SIG-M5 treated with dmso at 0.1 percent for 504 hours (cell line): ENCODE data around the gene B3GALT4.

Experiments
- DNase-seq: peaks from one replicate; lab custom pipeline; 2025; ENCODE audit not compliant: unreplicated experiment; lab: John Stamatoyannopoulos, UW

B3GALT4 gene

DNA sequence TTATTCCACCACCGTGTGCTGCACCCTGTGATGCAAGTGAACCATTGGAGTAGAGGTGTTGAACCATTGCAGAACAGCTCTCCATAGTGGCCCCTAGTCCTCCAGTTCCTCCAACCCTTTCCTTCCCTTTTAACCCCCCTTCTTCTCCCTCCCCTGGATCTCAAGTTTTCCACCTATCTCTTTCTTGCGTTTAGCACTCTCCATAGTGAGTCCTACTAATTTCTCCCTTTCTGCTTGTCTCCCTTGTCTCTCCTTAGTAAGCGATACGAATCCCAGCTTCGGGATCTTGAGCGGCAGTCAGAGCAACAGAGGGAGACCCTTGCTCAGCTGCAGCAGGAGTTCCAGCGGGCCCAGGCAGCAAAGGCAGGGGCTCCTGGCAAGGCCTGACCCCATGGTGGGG, 13.5 kb downstream of the B3GALT4 start:
- DNase-seq, result no peak

DNA sequence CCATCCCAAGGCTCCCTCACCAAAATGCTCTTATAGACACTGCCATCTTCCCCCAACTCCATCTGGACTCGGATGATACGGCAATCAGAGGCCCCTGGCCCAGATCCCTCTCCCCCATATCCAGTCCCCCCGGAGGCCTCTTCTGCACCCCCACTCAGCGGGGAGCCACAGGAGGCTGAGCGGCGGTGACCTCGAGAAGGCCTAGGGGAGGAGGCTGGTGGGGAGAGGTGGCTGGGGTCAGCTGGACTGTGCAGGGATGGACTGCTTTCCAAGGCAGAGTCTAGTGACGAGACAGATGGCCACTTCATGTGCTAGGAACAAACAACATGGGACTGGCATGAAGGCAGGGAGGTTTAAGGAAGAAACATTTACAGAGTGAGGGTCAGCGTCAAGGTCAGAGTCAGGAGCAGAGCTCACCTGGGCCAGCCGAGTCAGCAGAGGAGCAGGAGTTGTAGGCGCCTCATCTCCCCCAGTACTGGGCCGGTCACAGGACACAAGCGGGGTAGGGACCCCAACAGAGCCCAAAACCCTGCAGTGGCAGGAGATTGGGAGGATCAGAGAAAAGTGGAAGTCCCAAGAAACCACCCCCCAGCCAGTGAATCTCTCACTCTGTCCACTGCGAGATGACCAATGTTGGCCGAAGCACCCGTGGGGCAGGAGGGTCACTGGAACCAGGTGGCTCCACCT, 16.2 kb downstream of the B3GALT4 start:
- no peak for DNase-seq

DNA sequence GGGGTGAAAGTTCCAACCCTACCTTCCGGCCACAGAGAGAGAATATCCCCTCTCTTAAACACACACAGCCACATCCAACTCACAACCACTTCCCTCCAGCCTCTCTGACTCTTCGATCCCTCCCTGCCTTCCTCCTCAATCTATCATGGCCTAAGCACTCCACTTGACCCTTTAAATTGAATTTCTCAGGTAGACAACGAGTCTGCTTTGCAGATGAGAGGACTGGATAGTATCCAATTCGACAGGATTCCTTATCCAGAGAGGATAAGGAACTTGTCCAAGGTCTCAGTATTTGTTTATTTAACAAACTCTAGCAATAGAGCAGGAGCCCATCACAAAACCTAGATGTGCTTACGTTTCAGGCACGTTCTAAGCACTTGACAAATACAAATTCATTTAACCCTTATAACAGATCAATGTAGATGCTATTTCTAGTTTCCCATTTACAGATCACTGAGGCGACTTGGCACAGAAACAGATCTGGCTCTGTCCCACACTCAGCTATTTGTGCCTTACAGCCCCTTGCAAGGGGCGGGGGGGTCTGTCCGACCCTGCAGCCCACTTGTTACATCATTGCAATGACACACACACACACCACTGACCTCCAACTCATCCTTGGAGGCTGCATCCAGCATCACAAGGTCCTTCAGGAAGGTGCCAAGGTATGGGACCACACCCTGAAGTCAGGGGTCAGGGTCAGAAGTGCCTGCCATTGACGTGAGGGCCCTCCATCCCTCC, 17.3 kb downstream of the B3GALT4 start:
- no peak for DNase-seq

DNA sequence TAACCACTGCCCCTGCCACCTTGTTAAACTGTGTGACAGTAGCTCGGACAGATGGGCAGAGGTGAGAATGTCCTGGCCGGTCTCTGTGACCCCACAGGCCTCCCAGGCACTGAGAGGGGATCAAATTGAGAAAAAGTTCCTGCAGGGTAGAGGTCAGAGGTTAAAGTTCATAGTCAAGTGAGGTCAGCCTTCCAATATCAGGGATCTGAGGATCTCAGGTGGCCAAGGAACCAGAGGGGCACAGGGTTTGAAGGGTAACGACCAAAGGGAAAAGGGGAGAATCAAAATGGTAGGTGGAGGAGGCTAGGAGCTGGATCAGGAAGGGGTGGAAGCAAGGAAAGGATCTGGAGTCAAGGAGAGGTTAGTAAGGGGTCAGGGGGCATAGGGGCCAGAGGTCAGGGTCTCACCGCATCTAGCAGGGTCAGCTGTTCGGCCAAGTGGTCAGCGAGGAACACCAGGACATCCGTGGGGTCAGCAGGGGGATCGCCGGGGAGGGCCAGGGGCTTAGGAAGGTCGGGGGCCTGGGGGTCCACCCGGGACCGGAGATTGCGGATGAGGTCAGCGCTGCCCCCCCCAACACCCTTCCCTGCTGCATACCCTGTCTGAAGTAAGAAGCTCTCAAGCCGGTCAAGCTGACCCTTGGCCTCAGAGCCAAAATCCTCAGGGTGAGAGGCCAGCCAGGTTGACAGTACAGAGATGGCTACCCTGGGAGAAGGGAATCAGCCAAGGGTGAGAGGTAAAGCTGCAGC, 18.9 kb downstream of the B3GALT4 start:
- no peak for DNase-seq

DNA sequence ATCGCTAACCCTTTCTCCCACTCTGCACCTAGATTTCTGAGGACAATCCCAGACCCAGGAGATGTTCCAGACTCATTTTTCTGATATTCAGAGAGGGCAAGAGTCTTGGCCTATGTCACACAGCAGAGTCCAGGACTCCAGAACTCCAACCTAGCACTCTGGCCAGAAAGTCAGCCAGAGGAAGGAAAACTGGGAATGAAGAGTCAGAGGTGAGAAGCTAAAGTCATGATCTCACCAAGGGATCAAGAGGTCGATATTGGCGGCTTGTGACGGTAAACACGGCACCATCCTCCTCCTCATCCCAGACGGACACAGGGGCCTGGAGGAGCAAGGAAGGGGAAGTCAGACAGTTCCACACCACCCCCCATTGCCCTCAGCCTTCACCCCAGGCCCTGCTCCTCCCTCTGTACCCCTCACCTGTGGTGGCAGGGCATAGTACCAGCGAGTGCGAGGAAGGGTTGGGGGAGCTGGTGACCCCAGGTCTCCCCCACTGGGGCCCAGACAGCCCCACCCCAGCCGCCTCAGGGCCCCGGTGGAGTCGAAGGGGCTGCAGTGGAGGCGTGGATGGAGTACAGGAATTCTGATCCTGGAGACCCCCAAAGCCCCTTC, 20.0 kb downstream of the B3GALT4 start:
- DNase-seq, result no peak

DNA sequence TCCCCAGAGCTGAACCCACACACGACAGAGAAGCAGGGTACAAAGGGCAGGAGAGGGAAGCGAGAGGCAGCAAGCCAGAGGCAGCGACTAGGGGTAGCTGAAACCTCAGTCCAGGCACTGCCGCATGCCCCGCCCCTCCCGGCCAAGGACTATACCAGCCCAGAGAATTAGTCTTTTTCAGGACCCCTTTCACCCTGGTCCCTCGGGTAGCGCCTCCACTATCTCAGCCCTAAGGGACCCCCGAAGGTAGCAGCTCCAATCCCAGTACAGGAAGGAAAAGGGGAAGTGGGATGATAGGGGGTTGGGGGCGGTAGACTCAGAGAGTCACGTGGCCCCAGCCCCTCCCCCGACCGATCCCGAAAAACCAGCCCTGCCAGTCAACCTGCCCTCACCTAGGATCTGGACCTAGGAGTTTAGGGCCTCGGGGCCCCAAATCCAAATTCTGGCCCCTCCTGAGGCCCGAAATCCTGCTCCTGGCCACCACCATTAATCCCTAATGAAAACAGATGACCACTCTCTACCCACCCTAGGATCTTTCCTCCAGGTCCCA, 20.6 kb downstream of the B3GALT4 start:
- peak; percentile 49 for DNase-seq

DNA sequence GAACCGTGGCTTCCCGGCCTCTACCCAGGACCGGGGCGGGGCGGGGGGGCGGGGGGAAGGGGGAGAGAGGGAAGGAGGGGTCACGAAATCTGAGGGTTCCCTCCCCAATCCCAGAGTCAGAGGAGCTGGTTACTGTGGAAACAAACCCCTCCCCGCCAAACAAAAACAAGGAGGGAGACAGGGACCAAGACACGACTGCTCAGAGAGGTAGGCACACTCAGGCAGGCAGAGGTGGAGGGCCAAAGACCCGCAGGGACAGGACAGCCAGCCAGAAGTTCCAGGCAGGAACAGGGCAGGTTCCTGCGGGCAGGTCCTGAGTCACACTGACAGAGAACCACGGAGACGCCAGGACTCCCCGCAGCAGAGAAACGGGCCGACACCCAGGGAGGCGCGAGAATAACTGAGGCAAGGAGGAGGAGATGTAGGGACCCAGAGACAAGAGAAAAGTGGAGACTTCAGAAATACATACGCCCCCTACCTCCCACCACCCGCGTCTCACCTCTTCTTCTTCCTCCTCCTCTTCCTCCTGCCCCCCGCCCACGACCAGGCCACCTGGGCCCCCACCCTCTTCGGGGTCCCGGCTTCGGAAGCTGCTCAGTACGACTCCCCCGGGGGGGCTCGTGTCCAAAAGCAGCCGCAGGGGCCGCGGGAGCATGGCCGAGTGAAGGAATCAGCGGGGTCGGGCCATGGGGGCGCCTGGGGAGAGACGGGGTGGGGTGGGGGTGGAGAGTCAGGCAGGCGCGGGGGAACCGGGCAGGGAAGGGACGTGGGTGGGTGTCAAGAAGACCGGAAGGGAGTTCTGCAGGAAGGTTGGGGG, 21.2 kb downstream of the B3GALT4 start:
- peak; percentile 74 for DNase-seq

DNA sequence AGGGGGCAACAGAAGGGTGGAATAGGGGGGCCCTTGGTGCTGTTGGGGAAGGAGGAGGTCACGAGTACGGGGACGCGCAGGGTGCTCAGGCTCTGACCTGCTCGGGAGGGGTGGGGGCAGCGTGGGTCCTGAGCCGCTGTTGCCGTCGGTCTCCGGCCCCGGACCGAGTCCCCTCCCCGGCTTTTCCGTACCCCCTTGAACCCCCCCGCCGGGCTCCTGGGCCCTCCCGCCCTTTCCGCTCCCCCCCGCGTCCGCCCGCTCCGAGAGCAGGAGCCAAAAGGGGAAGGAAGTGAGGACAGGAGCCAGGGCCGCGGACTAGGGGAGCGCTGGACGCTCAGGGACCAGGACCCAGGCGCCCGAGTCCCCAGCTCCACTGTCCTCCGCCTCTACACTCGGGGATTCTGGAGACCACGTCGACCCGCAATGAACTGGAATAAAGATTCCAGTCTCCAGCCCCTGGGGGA, 21.9 kb downstream of the B3GALT4 start, which contains the start of gene RGL2:
Gene RGL2, minus strand, starts transcription at position 170 of the 464 bp plus-strand sequence. CDS start 332 bp downstream, outside the sequence.
- DNase-seq, result peak; percentile 74

DNA sequence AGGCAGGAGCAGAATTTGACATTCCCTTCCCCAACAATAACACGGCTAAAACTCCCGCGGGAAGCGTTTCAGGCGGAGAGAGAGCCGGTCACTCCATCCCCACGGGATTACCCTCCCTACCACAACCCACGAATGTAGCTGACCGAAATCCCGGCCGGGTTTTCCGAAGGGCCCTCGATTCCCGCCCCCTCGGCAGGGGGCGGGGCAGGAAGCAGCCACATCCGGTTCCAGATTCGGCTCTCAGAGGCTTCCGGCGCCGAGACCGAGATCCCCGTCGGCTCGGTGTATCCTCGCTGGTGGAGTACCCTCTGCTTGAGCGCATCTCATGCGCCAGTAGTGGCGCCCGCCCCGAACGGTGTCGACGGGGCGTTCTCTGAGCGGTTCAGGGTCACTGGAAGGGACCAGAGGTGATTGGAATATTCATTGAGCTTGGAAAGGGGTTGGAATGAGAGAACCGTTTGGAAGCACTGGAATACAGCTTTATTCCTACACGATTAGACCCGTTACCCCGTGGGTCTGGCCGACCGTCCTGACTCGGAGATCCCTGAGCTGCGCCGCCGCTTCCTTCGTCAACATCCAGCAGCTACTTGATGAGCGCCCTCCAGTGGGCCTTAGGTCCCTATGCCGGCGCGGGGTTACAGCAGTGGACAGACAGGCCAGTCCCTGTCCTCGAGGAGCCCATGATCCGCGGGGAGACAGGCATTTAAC, 22.5 kb downstream of the B3GALT4 start:
- peak; percentile 82 for DNase-seq

DNA sequence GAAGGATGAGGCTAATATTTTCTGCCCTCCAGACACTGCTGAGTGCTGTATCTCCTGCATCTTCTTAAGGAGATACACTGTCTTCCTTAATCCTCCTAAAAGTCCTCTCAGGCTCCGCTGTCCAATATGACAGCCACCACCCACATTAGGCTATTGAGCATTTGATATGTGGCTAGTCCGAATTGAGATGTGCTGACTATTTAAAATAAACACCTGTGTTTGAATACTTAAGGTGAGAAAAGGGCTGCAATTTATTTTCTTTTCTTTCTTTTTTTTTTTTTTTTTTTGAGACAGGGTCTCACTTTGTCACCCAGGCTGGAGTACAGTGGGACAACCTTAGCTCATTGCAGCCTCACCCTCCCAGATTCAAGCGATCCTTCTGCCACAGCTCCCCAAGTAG, 25.0 kb downstream of the B3GALT4 start:
- DNase-seq, result no peak

DNA sequence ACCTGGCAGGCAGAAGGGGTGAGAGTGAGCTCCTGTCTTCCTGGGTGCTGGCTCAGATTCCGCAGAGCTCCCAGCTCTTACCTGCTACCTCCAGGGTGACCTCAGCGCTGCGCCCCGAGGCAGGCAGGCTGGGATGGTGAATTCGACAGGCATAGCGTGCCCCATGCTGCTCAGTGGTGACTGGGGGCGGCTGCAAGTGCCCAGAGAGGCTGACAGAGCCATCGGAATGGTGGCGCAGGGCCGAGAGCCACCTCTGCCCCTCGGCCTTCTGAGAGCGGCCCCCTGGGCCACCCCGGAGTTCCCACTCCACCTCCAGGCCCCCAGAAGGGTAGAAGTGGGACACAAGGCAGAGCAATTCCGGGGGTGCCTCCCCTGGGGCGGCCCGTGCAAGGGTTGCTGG, 27.3 kb downstream of the B3GALT4 start:
- no peak for DNase-seq

DNA sequence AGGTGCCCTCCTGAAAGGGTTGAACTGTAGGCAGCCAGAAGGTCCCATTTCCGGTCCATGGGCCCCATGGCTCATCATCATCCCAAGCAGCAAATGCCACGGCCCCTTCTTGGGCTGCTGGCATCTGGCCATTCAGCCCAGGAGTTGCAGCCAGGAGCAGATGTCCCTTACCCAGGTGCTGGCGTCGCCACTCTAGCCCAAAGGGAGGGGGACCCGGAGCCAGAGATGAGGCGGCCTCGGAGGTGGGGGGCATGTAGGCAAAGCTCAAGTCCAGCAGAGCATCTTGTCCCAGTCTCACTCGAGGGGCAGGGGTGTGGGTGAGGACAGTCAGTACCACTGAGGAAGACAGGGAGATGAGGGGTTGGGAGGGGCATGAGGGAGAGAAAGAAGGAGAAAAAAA, 28.1 kb downstream of the B3GALT4 start:
- no peak for DNase-seq

DNA sequence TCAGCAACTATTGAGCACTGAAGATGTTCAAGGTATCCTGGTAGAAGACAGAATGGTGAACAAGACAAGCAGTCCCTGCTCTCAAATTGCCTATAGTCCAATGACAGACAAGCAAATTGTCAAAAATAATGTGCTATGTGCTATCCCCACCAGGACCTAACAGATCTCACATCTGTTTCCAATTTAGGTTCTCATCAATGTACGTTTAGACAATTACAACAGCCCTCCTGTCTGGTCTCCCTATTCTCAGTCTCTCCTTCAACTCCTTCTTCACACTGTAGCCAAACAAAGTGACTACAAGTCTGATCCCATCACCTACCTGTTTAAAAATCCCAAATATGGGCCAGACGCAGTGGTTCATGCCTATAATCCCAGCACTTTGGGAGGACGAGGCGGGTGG, 29.4 kb downstream of the B3GALT4 start:
- no peak for DNase-seq

DNA sequence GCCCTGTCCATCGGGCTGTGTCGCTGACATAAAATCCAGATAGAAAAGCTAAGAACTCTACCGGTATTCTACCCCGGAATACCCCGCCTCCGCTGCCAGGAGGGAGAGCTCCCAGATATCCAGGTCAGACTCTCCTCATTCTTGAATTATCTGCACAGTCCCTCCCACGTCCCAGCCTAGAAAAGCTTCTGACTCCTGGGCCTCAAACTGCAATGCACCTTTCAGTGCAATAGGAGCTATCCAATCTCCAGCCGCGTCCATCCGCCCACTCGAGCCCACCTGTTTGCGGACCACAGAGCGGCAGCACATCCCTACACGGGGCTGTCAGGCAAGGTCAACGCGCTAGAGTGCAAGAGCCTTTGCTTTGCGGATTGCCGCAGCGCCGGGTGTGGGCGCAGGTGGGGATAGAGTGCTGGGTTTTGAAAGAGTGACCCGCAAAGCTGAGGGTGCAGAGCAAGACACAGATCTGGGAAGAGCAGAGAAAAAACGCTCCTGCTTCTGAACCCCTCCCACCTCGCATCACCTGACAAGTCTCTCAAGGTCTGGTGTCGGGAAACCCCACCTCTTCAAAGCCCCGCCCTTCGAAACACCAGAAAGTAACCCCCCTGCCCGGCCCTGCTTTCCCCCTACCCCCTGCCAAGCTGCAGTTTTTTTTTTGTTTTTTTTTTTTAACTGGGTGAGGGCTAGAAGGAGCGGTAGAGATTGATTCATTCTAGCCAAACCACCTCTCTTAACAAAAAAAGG, 35.6 kb downstream of the B3GALT4 start:
- peak; percentile 66 for DNase-seq

DNA sequence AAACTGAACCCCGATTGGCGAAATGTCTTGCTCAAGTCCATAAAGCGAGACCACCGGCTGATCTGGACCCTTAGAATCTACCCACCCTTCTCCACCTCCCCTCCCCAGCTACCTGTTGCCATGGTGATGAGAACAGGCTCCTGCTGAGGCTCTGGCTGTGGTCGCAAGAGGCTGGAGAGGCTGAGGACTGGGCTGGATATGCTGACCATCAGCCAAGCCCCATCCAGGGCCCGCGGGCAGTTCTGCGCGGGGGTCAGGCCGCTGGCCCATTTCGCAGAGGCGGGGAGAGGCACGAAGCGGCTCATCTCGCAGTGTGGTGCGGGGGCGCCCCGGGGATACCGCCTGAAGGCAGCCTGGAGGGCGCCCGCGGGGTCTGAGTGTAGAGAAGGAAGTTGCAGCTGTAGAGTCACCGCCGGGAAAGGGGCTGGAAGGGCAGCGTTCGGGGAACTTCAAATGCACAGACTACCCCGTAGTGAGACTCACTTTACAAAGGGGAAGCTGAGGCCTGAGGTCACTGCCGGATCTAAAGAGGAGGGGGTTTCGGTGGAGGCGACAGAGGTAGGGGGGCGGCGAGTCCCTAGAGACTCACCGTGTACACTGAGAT, 36.3 kb downstream of the B3GALT4 start:
- DNase-seq, result peak; percentile 76

DNA sequence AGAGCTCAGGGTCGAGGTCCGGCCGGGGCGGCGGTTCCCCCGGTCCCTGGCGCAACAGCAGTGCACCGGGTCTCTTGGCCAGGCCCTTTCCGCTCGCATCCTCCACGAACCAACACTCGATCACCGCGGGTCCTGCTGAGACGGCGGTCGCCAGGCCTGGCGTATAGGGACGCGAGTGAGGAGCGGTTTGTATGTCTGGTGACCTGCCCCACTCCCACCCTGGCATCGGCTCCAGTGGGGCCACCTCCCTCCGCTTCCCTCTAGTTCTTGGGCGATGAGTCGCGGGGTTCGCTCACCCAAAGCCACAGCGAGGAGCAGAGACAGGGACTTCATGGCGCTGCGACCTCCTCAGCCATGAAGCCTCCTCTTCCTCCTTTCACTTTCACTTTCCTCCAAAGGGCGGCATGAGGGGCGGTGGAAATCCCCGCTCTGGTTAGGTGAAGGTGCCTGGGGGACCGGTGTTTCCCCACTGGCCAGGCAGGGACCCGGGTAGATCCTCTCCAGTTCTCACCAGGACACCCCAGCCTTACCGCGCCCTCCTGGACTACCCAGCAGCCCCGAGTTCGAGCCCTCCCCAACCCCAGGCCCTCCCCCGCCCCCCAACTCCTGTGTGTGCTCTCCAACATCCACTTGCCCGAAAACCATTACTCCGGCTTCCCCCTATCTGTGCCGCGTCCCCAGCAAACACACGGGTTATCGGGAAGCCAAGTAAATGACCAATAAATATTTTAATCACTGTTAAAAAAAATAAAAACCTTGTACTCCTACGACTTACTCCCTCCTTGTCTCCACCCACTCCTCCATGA, 37.0 kb downstream of the B3GALT4 start, which contains the start of gene TAPBP:
Gene TAPBP, minus strand, starts transcription at position 370 of the 806 bp plus-strand sequence. Its CDS starts 37 bp downstream, at position 333.
- DNase-seq, result peak; percentile 69

DNA sequence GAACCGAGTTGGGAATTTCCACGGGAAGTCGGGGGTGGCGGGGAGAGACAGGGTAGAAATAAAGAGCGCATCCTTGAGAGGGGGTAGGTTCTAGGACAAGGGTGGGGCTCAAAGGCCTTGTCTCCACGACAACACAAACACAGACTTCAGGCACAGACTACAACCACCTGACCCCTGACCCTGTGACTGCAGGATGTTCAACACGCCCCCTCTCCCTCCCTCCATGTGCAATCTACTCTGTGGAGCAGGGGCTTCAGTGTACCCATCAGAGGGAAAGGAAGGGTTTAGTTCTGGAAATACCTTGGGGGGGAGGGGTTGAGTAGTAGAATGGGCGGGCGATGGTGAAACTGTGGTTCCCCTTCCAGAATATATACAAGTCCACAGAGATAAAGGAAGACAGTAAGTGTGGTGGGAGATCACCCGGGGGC, 37.6 kb downstream of the B3GALT4 start:
- peak; percentile 70 for DNase-seq
